HG03565 (cell line): Measurements from ENCODE around the gene TLE1.

Source experiments
- ATAC-seq: cut with Tn5 transposase; IDR thresholded peaks from one replicate; pipeline ENCODE4 v1.9.1; 2021; ENCODE audit warnings: mild to moderate bottlenecking, moderate library complexity; ENCODE audit not compliant: unreplicated experiment

TLE1 gene

GRCh38 chr9:81556923-81557322, 132.4 kb downstream of the TLE1 start:
- ATAC-seq, result no peak

DNA sequence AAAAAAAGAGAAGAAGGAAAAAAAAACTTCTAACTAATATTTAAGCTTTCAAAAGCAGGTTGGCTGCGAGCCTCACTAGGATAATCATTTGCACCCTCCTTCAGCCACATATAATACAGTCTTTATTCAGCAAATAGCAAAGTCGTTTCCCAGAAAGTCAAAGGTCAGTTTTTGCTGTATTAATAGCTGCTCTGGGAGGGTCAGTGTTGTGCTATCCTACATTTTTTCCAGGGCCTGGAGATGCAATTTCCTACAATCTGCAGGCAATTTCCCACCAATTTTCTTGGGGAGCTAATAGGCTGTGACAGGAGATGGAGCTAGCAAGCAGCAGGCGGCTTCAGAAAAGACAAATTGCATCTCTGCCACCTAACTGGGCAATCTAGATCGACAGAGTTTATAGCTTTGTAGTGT, 136.8 kb downstream of the TLE1 start:
- no peak for ATAC-seq

- ATAC-seq, result no peak
Observed at GRCh38 chr9:81550207-81550583, 139.2 kb downstream of the TLE1 start.

DNA sequence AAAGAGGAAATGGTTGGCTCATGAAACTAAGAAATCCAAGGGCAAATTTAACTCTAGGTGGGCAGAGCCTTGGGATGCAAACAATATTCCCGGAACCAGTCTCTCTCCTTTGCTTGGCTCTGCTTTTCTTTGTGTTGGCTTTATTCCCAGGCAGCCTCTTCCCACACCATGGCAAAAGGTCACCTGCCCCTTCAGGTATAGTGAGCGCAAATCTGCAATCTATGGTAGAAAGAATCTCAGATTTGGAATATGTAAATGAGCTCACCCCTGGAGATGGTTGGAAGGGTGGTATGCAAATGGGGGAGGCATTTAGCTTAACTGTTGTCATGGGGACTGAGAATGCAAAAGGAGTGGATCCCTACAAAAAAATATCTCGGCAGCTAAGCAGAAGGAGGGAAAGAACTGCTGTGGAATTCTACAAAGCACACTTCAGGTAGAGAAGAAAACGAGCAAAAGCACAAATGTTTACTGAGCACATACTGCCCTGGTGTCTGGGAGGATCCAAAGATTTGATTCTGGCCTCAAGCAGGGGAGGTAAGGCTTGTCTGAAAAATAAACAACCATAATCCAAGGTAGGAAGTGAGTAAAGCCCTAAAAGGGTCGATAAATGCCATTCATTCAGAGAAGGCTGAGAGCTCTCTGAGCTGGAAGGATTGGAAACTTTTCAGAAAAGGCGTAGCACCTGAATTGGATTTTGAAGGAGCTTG, 139.7 kb downstream of the TLE1 start:
- no peak for ATAC-seq

GRCh38 chr9:81548911-81549310, 140.4 kb downstream of the TLE1 start:
- ATAC-seq, result no peak

DNA sequence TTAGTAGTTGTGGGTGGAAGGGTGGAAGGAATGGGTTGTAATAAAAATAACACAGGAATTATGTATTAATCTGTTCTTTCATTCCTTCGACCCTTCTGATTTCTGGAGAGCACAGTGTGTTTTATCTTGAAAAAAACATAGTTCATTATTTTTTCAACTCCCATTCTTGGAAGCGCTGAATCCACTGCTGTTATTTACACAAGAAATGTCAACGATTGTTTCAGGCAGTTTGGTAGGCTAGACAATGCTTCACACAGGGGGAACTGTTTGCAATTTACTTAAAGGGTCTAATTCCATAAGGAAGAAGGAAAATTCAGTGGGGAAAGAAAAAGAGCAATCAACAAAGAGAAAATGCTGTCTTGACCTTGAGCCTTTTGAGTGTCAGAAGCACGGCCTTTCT, 142.9 kb downstream of the TLE1 start:
- ATAC-seq, result no peak

- ATAC-seq, result no peak
Observed at GRCh38 chr9:81543695-81544094, 145.7 kb downstream of the TLE1 start.

- ATAC-seq, result no peak
Observed at GRCh38 chr9:81542118-81542889, 147.0 kb downstream of the TLE1 start.

DNA sequence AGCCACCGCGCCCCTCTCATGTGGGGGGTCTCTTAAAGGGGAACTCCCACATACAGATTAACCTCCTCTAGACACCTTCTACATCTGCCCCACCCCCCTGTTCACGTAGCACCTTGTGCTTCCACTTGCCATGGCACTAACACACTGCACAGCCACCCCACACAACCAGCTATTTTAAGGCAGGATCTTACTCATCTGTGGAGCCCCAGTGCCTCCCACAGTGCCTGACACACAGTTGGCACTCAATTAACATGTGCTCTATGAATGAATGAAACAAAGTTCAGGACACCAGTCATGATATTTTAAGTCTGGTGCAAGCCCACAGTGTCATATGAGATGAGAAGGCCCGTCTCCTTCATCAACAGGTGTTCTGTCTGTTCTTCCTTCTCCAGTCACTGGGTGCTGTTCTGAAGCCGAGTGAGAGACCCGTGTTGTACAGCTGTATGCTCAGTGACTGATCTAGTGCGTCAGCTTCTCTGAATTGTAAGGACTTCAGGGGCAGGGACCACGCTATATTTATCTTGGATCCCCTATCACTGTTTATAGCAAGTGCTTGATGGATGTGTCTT, 149.1 kb downstream of the TLE1 start:
- no peak for ATAC-seq

DNA sequence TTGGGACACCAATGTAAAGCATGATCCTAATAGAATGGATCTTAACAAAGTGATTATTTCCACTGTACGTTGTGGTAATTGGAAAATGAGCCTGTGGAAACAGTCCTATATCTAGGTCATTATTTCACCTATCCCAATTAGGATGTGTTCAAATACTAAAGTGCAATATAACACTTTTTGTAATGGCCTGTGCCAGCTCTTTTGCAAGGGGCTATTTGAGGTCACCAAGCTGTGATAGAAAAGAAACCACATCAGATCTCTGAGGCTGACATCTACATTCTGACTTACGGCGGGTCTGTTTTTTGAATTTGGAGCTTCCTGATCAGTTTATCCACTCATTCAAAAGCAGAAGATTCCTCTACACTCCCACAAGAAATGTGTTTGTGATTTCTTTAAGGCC, 150.0 kb downstream of the TLE1 start:
- no peak for ATAC-seq

- no peak for ATAC-seq
Observed at GRCh38 chr9:81538890-81539289, 150.5 kb downstream of the TLE1 start.

DNA sequence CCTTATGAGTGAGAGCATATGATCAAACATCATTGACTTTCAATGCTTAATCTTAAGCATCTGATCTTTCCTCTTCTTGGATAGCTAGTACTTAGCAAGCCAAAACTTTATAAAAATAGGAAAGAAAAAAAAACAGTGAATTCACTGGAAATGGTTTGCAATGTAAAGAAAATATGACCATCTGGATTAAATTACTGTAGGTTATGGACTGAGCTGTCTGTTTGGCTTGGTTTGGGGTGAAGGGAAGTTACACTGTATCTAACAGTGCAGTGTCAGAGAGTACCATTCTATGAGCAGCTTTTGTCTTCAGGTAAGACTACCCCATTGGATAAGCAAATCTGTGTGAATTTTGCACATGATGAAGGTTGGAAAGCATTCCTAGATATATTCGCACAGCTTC, 151.4 kb downstream of the TLE1 start:
- no peak for ATAC-seq

DNA sequence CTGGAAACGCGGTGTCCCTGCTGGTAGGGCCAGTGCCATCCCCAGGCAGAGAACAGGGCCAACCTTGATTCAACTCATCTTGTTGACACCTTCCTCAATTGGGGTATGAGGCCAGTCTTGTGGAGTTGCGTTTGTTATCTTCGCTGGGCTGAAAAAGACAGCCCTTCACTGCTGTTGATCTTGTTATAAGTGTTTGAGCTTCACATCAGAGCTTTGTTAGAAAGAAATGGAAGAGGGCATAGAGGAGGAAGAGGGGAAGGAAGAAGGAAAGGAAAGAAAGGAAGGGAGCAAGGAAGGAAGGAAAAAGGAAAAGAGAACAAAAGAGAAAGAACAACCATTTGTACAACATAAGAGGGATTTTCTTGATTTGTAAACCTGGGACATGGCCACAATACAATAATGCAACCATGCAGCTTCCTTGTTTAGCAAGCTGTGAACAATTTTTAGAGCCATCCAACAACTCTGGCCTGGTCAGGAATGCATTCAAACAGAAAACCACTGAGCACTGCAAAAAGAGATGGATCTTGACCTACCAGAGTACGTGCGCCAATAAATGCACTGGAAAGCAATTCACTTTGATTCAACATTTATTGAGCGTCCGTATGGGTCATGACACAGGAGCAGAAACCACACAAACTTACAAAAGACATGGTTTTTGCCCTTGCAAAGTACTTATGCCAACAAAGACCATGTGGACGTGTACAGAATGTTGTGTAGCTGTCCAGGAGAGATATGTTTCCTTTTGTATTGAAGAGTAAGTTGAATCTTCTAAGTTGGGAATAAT, 152.9 kb downstream of the TLE1 start:
- no peak for ATAC-seq

DNA sequence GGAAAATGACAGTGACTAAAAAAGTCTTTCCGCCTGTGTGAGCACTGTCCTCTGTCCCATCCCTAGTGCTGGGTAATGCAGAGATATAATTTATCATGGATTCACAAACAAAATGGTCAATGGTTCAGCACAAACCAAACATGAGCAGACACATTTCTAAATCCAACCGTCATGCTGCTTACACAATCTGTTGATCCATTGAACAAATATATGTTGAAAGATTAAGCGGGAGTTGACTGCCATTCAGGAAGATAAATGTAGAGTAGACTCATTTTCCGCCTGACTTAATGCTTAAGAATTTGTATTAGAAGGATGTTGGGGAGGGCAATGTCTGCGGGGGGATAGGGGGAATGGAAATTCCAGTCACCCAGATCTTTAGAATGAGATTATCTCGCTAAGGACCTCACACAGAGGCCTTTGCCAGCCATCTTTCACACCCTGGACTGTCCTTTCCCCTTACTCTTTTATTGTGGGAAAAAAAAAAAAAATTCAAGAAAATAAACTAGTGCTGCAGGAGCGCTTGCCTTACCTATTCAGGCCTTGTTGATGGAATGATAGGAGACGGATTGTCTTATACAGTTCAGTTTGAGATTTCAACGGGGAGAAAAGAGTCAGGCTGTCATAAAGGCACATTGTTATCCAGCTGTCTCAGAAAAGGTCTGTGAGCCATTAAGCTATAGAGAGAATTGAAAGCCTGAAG, 153.7 kb downstream of the TLE1 start:
- no peak for ATAC-seq

DNA sequence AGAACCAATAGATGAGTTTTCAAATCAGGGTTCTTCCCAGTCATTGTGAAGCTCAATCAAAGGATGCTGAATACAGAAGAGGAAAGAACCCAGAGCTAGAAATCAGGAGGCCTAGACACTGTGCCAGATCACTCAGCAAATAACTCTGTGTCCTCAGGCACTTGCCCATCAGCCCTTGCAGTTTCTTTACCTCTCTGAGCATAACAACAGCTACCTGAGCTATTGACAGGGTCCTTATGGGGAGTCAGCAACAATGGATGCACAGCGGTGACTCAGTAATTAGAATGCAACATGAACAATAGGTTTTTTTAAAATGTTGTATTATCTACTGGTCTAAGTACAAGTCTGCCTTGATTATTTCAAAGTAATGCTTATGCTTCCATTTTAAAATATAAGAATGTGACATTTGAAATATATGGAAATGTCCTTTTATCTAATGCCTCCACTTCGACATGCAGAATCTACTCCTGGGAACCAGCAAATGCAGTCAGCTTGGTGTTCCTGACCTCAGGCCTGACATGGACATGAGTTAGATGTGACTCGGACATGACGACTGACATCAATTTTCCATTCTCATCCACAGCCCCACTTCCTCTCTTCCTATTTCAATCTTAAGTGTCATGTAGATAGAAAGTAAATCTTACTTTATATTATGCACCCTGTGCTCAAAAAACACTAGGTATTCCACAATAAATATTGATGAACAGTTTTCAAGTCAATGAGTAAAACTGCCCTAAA, 155.0 kb downstream of the TLE1 start:
- no peak for ATAC-seq
